ENCODE data around the gene TARS3.
"Not testable (repeated sequence)": the region's sequence is repeated elsewhere in the genome, so short reads cannot be mapped to it uniquely, and the experiment has no call there.

TARS3 gene

GRCh38 chr15:101723874-101724674 is at the start of gene TARS3:
Gene TARS3 (minus strand): TSS chr15:101724473. CDS start chr15:101724387, 86 bp downstream.
- peak; percentile 94 for DNase-seq

- peak; percentile 14 for DNase-seq
Measured at GRCh38 chr15:101773496-101774100, 49.3 kb upstream of the TARS3 start.

- no peak for DNase-seq
Measured at GRCh38 chr15:101772921-101773320, 48.6 kb upstream of the TARS3 start.

- DNase-seq = not testable (repeated sequence)
Measured at GRCh38 chr15:101767083-101767640, 42.9 kb upstream of the TARS3 start.

GRCh38 chr15:101765772-101766456 is 41.6 kb upstream of the TARS3 start:
- no peak for DNase-seq

- DNase-seq = not testable (repeated sequence)
Measured at GRCh38 chr15:101765340-101765671, 41.0 kb upstream of the TARS3 start.

GRCh38 chr15:101764669-101765339 is 40.5 kb upstream of the TARS3 start:
- not testable (repeated sequence) for DNase-seq

GRCh38 chr15:101746716-101747082 is 22.4 kb upstream of the TARS3 start:
- not testable (repeated sequence) for DNase-seq

GRCh38 chr15:101734837-101735236 is 10.6 kb upstream of the TARS3 start:
- DNase-seq = not testable (repeated sequence)

- no peak for DNase-seq
Measured at GRCh38 chr15:101733545-101733944, 9.3 kb upstream of the TARS3 start.

GRCh38 chr15:101732772-101733171 is 8.5 kb upstream of the TARS3 start:
- no peak for DNase-seq

- no peak for DNase-seq
Measured at GRCh38 chr15:101731746-101732145, 7.5 kb upstream of the TARS3 start.

GRCh38 chr15:101727186-101727585 is 2.9 kb upstream of the TARS3 start:
- no peak for DNase-seq

- DNase-seq = no peak
Measured at GRCh38 chr15:101725073-101725472, 800 bp upstream of the TARS3 start.

GRCh38 chr15:101724675-101725005 is 367 bp upstream of the TARS3 start:
- DNase-seq = no peak

- peak; percentile 58 for DNase-seq
Measured at GRCh38 chr15:101723171-101723873, 951 bp downstream of the TARS3 start.

- DNase-seq = no peak
Measured at GRCh38 chr15:101718896-101719295, 5.4 kb downstream of the TARS3 start.

GRCh38 chr15:101712078-101712477 is 12.2 kb downstream of the TARS3 start:
- DNase-seq = no peak

GRCh38 chr15:101710806-101711205 is 13.5 kb downstream of the TARS3 start:
- no peak for DNase-seq

GRCh38 chr15:101709466-101709865 is 14.8 kb downstream of the TARS3 start:
- no peak for DNase-seq

- DNase-seq = no peak
Measured at GRCh38 chr15:101707983-101708382, 16.3 kb downstream of the TARS3 start.

GRCh38 chr15:101702077-101702476 is 22.2 kb downstream of the TARS3 start:
- DNase-seq = no peak

GRCh38 chr15:101698314-101698713 is 26.0 kb downstream of the TARS3 start:
- no peak for DNase-seq

All from activated CD4-positive, alpha-beta T cell treated with anti-CD3 and anti-CD28 coated beads, Interleukin-2, amount 50 U/mL, for 16 hours (primary cell).